GM06990 (cell line): Measurements from ENCODE around the gene NDUFB7.

Experiments
- DNase-seq: peaks from one replicate; pipeline ENCODE4 v3.0.0-alpha.2; 2011; ENCODE audit not compliant: insufficient read length; ENCODE audit errors: extremely low read depth
- H3K27me3 ChIP-seq: replicated peaks from 2 replicates; pipeline ENCODE4 v1.6.0; 2011; ENCODE audit warnings: low read length; ENCODE audit not compliant: control insufficient read depth, insufficient read depth
- H3K36me3 ChIP-seq: 2 replicates; pipeline ENCODE4 v1.5.1; 2011; ENCODE audit warnings: low read length; ENCODE audit not compliant: control insufficient read depth, insufficient read depth
- H3K4me3 ChIP-seq: replicated peaks from 2 replicates; pipeline ENCODE4 v1.5.1; 2011; ENCODE audit warnings: low read depth, mild to moderate bottlenecking, control low read depth, low read length
- TF ChIP-seq, protein P1 (sequence below): IDR thresholded peaks from 2 replicates; pipeline ENCODE4 v1.5.1; 2011; ENCODE audit warnings: low read length, control low read depth, mild to moderate bottlenecking, inconsistent platforms; ENCODE audit not compliant: insufficient read depth, poor library complexity, severe bottlenecking

The NDUFB7 gene

DNA sequence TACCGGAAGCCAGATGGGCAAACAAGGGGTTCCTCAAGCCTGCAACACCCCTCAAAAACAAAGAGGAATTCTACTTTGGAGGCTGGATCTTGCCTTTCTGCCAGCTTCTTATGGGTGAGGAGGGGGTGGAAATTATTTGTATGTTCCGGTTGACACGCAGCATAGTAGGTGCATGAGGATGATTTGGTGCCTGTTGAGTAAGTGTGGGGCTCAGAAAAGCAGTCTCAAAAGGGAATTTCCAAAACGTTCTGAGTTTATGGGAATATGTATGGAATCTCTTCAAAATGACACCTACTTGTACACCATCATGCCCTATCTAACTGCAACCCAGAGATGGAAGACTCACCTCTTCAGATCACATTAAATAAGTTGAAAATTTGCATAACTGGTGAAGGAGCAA lies 45.4 kb downstream of the NDUFB7 start:
- Histone ChIP-seq H3K36me3 (no peaks in the 10 kb centered on the region), H3K27me3 (no peaks in the 10 kb centered on the region), H3K4me3 (no peak overlapping the region)
- TF ChIP-seq, protein P1, sequence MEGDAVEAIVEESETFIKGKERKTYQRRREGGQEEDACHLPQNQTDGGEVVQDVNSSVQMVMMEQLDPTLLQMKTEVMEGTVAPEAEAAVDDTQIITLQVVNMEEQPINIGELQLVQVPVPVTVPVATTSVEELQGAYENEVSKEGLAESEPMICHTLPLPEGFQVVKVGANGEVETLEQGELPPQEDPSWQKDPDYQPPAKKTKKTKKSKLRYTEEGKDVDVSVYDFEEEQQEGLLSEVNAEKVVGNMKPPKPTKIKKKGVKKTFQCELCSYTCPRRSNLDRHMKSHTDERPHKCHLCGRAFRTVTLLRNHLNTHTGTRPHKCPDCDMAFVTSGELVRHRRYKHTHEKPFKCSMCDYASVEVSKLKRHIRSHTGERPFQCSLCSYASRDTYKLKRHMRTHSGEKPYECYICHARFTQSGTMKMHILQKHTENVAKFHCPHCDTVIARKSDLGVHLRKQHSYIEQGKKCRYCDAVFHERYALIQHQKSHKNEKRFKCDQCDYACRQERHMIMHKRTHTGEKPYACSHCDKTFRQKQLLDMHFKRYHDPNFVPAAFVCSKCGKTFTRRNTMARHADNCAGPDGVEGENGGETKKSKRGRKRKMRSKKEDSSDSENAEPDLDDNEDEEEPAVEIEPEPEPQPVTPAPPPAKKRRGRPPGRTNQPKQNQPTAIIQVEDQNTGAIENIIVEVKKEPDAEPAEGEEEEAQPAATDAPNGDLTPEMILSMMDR, result no peak
- DNase-seq, result no peak

DNA sequence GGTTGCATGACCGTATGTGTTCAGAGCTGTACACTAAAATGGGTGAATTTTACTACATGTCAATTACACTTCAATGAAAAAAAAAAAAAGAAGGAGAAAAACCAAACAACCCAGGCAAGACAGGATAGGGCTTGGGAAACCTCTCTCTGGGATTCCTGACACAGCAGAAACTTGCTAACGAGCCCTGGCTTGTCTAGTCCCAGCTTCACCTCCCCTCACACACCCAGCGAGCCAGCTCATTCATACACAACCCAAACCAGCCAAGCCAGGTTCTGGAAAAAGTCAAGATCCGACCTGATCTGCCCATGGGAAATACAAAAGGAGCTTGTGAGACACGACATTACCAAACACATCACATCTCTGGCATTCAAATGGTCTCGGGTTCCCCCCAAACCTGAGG lies 46.1 kb downstream of the NDUFB7 start:
- Histone ChIP-seq H3K4me3 (no peak overlapping the region), H3K27me3 (no peaks in the 10 kb centered on the region), H3K36me3 (no peaks in the 10 kb centered on the region)
- no peak for DNase-seq
- TF ChIP-seq, protein P1, result no peak

DNA sequence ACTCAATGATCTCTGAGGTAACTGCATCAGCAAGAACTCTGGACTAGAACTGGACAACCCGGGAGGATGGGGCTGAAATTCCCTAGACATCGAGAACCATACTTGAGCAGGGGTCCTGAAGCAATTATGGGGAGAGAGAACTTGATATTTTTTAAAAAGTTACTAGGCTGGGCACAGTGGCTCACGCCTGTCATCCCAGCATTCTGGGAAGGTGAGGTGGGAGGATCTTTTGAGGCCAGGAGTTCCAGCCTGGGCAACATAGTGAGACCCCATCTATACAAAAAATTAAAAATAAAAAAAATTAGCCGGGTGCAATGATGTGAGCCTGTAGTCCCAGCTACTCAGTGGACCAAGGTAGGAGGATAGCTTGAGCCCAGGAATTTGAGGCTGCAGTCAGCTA lies 51.3 kb downstream of the NDUFB7 start:
- H3K27me3 ChIP-seq, result no peaks in the 10 kb centered on the region
- TF ChIP-seq, protein P1, result no peak
- DNase-seq, result no peak
- H3K4me3 ChIP-seq, result no peak overlapping the region
- peaks cover 3% of the 10 kb centered on the region for H3K36me3 ChIP-seq

DNA sequence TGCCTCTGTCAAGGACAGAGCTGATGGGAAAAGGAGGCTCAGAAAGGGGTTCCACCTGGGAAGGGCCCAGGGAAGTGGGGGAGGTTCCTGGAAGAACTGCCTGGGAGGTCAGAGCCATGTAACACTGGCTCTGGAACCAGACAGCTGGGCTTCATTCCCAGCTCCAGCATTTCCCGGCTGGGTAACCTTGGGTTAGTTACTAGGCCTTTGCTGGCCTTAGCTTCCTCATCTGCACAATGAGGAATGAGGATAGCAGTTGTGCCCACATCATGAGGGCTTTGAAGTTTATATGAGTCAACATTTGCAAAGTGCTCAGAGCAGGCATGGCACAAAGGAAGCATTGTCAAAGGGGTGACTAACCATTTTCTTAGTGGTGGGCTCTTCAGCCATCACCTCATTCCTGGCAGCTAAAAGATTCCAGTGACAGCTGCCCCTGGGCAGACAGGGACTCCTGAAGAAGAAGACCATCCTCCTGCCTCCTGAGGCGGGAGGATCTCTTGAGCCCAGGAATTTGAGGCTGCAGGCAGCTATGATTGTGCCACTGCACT lies 51.9 kb downstream of the NDUFB7 start:
- no peak overlapping the region for H3K4me3 ChIP-seq
- peaks cover 9% of the 10 kb centered on the region for H3K36me3 ChIP-seq
- TF ChIP-seq, protein P1, result no peak
- no peaks in the 10 kb centered on the region for H3K27me3 ChIP-seq
- no peak for DNase-seq

DNA sequence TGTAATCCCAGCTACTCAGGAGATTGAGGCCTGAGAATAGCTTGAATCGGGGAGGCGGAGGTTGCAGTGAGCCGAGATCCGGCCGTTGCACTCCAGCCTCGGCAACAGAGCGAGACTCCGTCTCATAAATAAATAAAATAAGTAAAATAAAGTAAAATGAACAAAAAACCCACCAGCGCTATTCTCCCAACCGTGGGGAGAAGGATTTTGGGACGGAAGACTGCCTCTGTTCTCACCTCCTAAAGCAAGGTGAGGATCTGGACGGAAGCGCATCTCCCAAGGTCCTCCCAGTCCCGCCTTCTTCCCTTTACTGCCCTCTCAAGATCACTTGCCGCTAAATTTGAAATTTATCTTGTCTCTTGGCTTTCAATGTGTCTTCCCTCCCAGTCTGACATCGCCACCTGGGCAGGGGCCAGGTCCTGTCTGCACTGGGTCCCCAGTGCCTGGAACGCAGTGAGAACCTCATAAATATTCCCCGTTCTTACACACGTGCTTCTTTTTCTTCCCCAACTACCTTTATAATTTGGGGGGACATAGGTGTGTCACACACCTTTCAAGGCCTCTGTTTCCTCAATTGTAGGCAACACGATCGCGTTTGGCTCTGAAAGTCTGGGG lies 52.5 kb downstream of the NDUFB7 start:
- H3K36me3 ChIP-seq, result peaks cover 11% of the 10 kb centered on the region
- TF ChIP-seq, protein P1, result no peak
- no peak for DNase-seq
- H3K27me3 ChIP-seq, result no peaks in the 10 kb centered on the region
- H3K4me3 ChIP-seq, result no peak overlapping the region
